Gastrocnemius medialis (tissue), 4 donors: ENCODE results near the gene AADAC. TPM values are rescaled to one million over a fixed set of nuclear protein-coding genes. Genes with fewer than 3 reads are reported as not detected.
"Not testable (repeated sequence)": the region's sequence is repeated elsewhere in the genome, so short reads cannot be mapped to it uniquely, and the experiment has no call there.

ENCODE experiments used
- ATAC-seq, 2 donors: fragments of 150-250 bp; one replicate each; pipeline ENCODE4 v1.9.1; 2016
- DNase-seq, 2 donors: peaks; one replicate each; pipeline ENCODE4 v3.0.0-alpha.2; 2019
- H3K27ac ChIP-seq, 4 donors: fragments of 200-600 bp; sonication (generic); 1 replicate in 1 of 4; 2 replicates in 3 of 4; pipeline ENCODE4 v1.5.1; 2016 to 2018; ENCODE audit warnings: mild to moderate bottlenecking in 2 of 4, moderate library complexity in 1 of 4
- H3K27me3 ChIP-seq, 3 donors: fragments of 200-600 bp; sonication (generic) in 2 of 3; 1 replicate in 1 of 3; 2 replicates in 2 of 3; pipeline versions ENCODE4 v1.5.1 to v1.6.0; 2016 to 2019; ENCODE audit warnings: mild to moderate bottlenecking in 1 of 3, moderate library complexity in 1 of 3
- H3K36me3 ChIP-seq, 2 donors: fragments of 200-600 bp; sonication (generic) in 1 of 2; one replicate each; pipeline ENCODE4 v1.5.1; 2017 to 2018
- H3K4me1 ChIP-seq, 2 donors: fragments of 200-600 bp; sonication (generic) in 1 of 2; one replicate each; pipeline ENCODE4 v1.5.1; 2016 to 2017; ENCODE audit warnings: mild to moderate bottlenecking in 2 of 2
- H3K4me3 ChIP-seq, 4 donors: fragments of 200-600 bp; sonication (generic) in 3 of 4; 1 replicate in 1 of 4; 2 replicates in 3 of 4; pipeline ENCODE4 v1.5.1; 2016 to 2019; ENCODE audit warnings: mild to moderate bottlenecking in 2 of 4
- H3K9me3 ChIP-seq, 3 donors: fragments of 200-600 bp; sonication (generic) in 2 of 3; 1 replicate in 1 of 3; 2 replicates in 2 of 3; pipeline ENCODE4 v1.5.1; 2016 to 2019
- CTCF ChIP-seq, 5 experiments: fragments of 450-650 bp in 3 of 5; fragments of 200-600 bp in 2 of 5; sonication (generic) in 2 of 5; IDR thresholded peaks in 4 of 5; conservative IDR thresholded peaks in 1 of 5; 1 replicate in 4 of 5; 2 replicates in 1 of 5; pipeline ENCODE4 v1.5.1; 2016 to 2019; ENCODE audit warnings: antibody characterized with exemption in 5 of 5, mild to moderate bottlenecking in 3 of 5, moderate library complexity in 3 of 5
- POLR2A ChIP-seq, 2 donors: fragments of 450-650 bp; IDR thresholded peaks; one replicate each; pipeline ENCODE4 v1.6.1; 2017; ENCODE audit warnings: antibody characterized with exemption in 2 of 2, mild to moderate bottlenecking in 2 of 2, moderate library complexity in 2 of 2
- in situ Hi-C, 4 donors: fragments of 200-750 bp; cut with MboI; loops; one replicate each; pipeline versions ENCODE4 v1.15.0 to v1.8.0; 2017; ENCODE audit warnings: low sequenced_read_pairs in 4 of 4
- intact Hi-C: fragments of 100-400 bp; cut with DNase I; formaldehyde crosslinking; loops from one replicate; pipeline ENCODE4 v1.15.1; 2023; ENCODE audit warnings: low total_unique reads
- total RNA-seq, 4 donors: library from RNA; depleted of rRNA; stranded (reverse); fragments of >200 nt; gene quantifications; one replicate each; pipeline versions ENCODE4 v1.1.0 to v1.2.3, GENCODE V29; 2016

Gene AADAC
- total RNA-seq, 4 donors from 2014 or later = 0.85 to 1.1 TPM; not detected in 2

GRCh38 chr3:151871639-151872468, 57.9 kb downstream of the AADAC start:
- in situ Hi-C loops = no loop called here
- peak overlapping the region in 1 of 4 donors; percentile 22 for H3K27ac ChIP-seq
- H3K9me3 ChIP-seq = no peaks in the 10 kb centered on the region
- DNase-seq (no peak), ATAC-seq (peak in 1 of 2 donors; percentile 62)
- no peak overlapping the region for H3K4me3 ChIP-seq
- H3K27me3 ChIP-seq = no peaks in the 10 kb centered on the region
- intact Hi-C loops = no loop called here
- peaks cover 0 to 3% of the 10 kb centered on the region in 2 donors for H3K4me1 ChIP-seq
- H3K36me3 ChIP-seq = no peaks in the 10 kb centered on the region
- TF ChIP-seq CTCF (IDR thresholded peaks at IDR 0.05 in 4 of 5, conservative IDR thresholded peaks at IDR 0.05 in 1 of 5) = no peak
- no peak for TF ChIP-seq POLR2A (IDR thresholded peaks at IDR 0.05)

- in situ Hi-C loops (no loop called here), intact Hi-C loops (no loop called here)
- Histone ChIP-seq H3K36me3 (no peaks in the 10 kb centered on the region), H3K27me3 (no peaks in the 10 kb centered on the region), H3K4me1 (peaks cover 0 to 3% of the 10 kb centered on the region in 2 donors), H3K27ac (no peak within 1 kb of the TSS), H3K9me3 (no peaks in the 10 kb centered on the region), H3K4me3 (no peak within 1 kb of the TSS)
- TF ChIP-seq CTCF (IDR thresholded peaks at IDR 0.05 in 4 of 5, conservative IDR thresholded peaks at IDR 0.05 in 1 of 5) (no peak), POLR2A (IDR thresholded peaks at IDR 0.05) (no peak)
- DNase-seq (no peak), ATAC-seq (no peak)
Observed at GRCh38 chr3:151873398-151873797, 59.5 kb downstream of the AADAC start, which contains the start of gene SUCNR1. TSS of gene SUCNR1 (plus strand) at chr3:151873643. CDS start at chr3:151879893, 6,250 bp downstream.

- DNase-seq, H3K36me3 ChIP-seq, H3K4me3 ChIP-seq, in situ Hi-C loops, H3K4me1 ChIP-seq, intact Hi-C loops, H3K27me3 ChIP-seq, ATAC-seq, H3K9me3 ChIP-seq, H3K27ac ChIP-seq: not testable (repeated sequence)
Observed at GRCh38 chr3:151874079-151874478, 60.2 kb downstream of the AADAC start.

- peaks cover 0 to 3% of the 10 kb centered on the region in 2 donors for H3K4me1 ChIP-seq
- no peak for TF ChIP-seq CTCF (IDR thresholded peaks at IDR 0.05 in 4 of 5, conservative IDR thresholded peaks at IDR 0.05 in 1 of 5)
- TF ChIP-seq POLR2A (IDR thresholded peaks at IDR 0.05) = no peak
- H3K27me3 ChIP-seq = no peaks in the 10 kb centered on the region
- intact Hi-C loops (no loop called here), in situ Hi-C loops (no loop called here)
- DNase-seq (no peak), ATAC-seq (no peak)
- H3K27ac ChIP-seq = no peak overlapping the region
- H3K4me3 ChIP-seq = no peak overlapping the region
- no peaks in the 10 kb centered on the region for H3K9me3 ChIP-seq
- no peaks in the 10 kb centered on the region for H3K36me3 ChIP-seq
Observed at GRCh38 chr3:151875759-151876158, 61.8 kb downstream of the AADAC start.

- Histone ChIP-seq H3K36me3 (no peaks in the 10 kb centered on the region), H3K27me3 (no peaks in the 10 kb centered on the region), H3K4me1 (peaks cover 0 to 3% of the 10 kb centered on the region in 2 donors), H3K4me3 (no peak overlapping the region), H3K9me3 (no peaks in the 10 kb centered on the region), H3K27ac (no peak overlapping the region)
- in situ Hi-C loops = no loop called here
- intact Hi-C loops = no loop called here
- no peak for ATAC-seq
- no peak for DNase-seq
- no peak for TF ChIP-seq CTCF (IDR thresholded peaks at IDR 0.05 in 4 of 5, conservative IDR thresholded peaks at IDR 0.05 in 1 of 5)
- TF ChIP-seq POLR2A (IDR thresholded peaks at IDR 0.05) = no peak
Observed at GRCh38 chr3:151877269-151877668, 63.4 kb downstream of the AADAC start.

Other genes with a start within 250 kb of the AADAC start
- not detected for gene AADACL2, start 80.2 kb upstream of the AADAC start, total RNA-seq
- under 1 TPM in 2 of 4 donors, not detected in 2; 0.10 to 0.20 TPM for gene SUCNR1, start 59.5 kb downstream of the AADAC start, total RNA-seq